GM19463 (cell line): ENCODE data around the gene EEA1.

ENCODE experiments used
- ATAC-seq: cut with Tn5 transposase; IDR thresholded peaks from one replicate; pipeline ENCODE4 v1.9.1; 2021; ENCODE audit warnings: mild to moderate bottlenecking, moderate library complexity; ENCODE audit not compliant: unreplicated experiment

Gene EEA1

DNA sequence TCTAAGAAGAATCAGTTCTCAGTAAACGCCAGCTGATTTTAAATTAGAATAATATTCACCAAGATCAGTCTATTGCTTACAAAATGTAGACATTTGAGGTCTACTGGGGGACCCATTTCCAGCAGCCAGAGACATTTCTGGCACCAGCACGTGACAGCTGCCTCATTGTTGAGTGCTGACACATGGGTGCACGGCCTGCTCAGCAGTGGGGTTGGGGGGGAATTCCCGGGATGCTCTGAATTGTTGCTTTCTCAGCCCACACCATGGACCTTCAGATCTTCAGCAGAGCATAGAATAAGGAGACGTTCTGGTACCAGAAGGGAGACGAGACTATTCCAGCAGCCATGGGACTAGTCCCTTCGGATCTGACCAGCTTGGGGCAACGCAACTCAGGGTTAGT, 208.0 kb downstream of the EEA1 start:
- ATAC-seq, result no peak
